Inflammatory macrophage (primary cell): ENCODE data around the gene F7.
"Not testable (repeated sequence)": the region's sequence is repeated elsewhere in the genome, so short reads cannot be mapped to it uniquely, and the experiment has no call there.

Source experiments
- DNase-seq, 2 donors: peaks; one replicate each; pipeline ENCODE4 v3.0.0-alpha.2; 2020 to 2022

Gene F7

GRCh38 chr13:113072376-113072775, 33.2 kb upstream of the F7 start:
- no peak for DNase-seq

- DNase-seq, result no peak
These were observed 31.6 kb upstream of the F7 start for GRCh38 chr13:113073942-113074341.

- no peak for DNase-seq
These were observed 31.2 kb upstream of the F7 start for GRCh38 chr13:113074401-113074800.

GRCh38 chr13:113074876-113075275, 30.7 kb upstream of the F7 start:
- no peak for DNase-seq

GRCh38 chr13:113075711-113076110, 29.9 kb upstream of the F7 start:
- no peak for DNase-seq

GRCh38 chr13:113076681-113077401, 28.8 kb upstream of the F7 start:
- no peak for DNase-seq

GRCh38 chr13:113077566-113077952, 28.0 kb upstream of the F7 start:
- no peak for DNase-seq

- DNase-seq, result no peak
These were observed 27.4 kb upstream of the F7 start for GRCh38 chr13:113077953-113078901.

GRCh38 chr13:113078902-113079780, 26.4 kb upstream of the F7 start:
- DNase-seq, result no peak

GRCh38 chr13:113079781-113080080, 25.9 kb upstream of the F7 start:
- DNase-seq, result not testable (repeated sequence)

- no peak for DNase-seq
These were observed 25.2 kb upstream of the F7 start for GRCh38 chr13:113080361-113080831.

GRCh38 chr13:113080901-113081521, 24.6 kb upstream of the F7 start:
- no peak for DNase-seq

GRCh38 chr13:113082198-113083021, 23.2 kb upstream of the F7 start:
- no peak for DNase-seq

- no peak for DNase-seq
These were observed 22.6 kb upstream of the F7 start for GRCh38 chr13:113083022-113083373.

- no peak for DNase-seq
These were observed 22.1 kb upstream of the F7 start for GRCh38 chr13:113083402-113084061.

GRCh38 chr13:113084094-113084942, 21.3 kb upstream of the F7 start:
- DNase-seq, result no peak

- no peak for DNase-seq
These were observed 20.5 kb upstream of the F7 start for GRCh38 chr13:113084943-113085540.

- DNase-seq, result no peak
These were observed 19.4 kb upstream of the F7 start for GRCh38 chr13:113086031-113086750.
